ENCODE measurements around the gene PLEKHH2. TPM values are rescaled to one million over a fixed set of nuclear protein-coding genes. Genes with fewer than 3 reads are reported as not detected.
A peak's percentile ranks its signal among the peaks of the same experiment; 100 is the strongest.

Gene PLEKHH2
- total and polyA plus RNA-seq, 2 of the 13 experiments (the other 11 are each of a cell fraction or from before 2014, with no cell fraction given): 1.1 to 3.0 TPM

DNA sequence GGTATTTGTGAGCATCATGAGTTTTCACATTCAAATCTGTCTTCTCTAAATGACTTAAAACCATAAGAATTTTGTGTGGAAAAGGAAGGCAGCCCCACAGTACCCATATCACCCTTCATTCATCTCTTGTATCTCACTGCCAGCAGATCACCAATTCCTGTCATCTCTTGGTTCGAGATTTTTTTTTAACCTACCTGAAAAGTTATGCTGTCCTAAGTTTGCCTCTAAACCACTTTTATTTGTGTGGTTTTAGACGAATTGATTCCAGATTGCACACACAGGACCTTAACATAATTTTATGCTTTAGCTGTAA lies 169.6 kb downstream of the PLEKHH2 start (continued):
- TF ChIP-seq, protein P1, sequence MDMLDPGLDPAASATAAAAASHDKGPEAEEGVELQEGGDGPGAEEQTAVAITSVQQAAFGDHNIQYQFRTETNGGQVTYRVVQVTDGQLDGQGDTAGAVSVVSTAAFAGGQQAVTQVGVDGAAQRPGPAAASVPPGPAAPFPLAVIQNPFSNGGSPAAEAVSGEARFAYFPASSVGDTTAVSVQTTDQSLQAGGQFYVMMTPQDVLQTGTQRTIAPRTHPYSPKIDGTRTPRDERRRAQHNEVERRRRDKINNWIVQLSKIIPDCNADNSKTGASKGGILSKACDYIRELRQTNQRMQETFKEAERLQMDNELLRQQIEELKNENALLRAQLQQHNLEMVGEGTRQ (IDR thresholded peaks at IDR 0.05; ENCODE audit: low read depth, low read length): no peak
- TF ChIP-seq, protein P1 (CRISPR knock-in tag; IDR thresholded peaks at IDR 0.05; ENCODE audit: borderline replicate concordance): no peak
- no peak for TF ChIP-seq GTF3A (CRISPR knock-in tag; conservative IDR thresholded peaks at IDR 0.05)
- no peak for TF ChIP-seq FOSL2 (CRISPR knock-in tag; IDR thresholded peaks at IDR 0.05)
- no peak for TF ChIP-seq ZNF850 (CRISPR knock-in tag; conservative IDR thresholded peaks at IDR 0.05)
- no peak for TF ChIP-seq THYN1 (CRISPR knock-in tag; IDR thresholded peaks at IDR 0.05; ENCODE audit: borderline replicate concordance, low read depth)
- TF ChIP-seq, protein P2, sequence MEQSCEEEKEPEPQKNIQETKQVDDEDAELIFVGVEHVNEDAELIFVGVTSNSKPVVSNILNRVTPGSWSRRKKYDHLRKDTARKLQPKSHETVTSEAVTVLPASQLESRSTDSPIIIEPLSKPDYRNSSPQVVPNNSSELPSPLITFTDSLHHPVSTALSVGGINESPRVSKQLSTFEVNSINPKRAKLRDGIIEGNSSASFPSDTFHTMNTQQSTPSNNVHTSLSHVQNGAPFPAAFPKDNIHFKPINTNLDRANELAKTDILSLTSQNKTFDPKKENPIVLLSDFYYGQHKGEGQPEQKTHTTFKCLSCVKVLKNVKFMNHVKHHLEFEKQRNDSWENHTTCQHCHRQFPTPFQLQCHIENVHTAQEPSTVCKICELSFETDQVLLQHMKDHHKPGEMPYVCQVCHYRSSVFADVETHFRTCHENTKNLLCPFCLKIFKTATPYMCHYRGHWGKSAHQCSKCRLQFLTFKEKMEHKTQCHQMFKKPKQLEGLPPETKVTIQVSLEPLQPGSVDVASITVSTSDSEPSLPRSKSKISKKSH (CRISPR knock-in tag; IDR thresholded peaks at IDR 0.05; ENCODE audit: borderline replicate concordance): no peak
- TF ChIP-seq WIZ (CRISPR knock-in tag; IDR thresholded peaks at IDR 0.05): no peak
- TF ChIP-seq AGO2 (optimal IDR thresholded peaks at IDR 0.05; ENCODE audit: low read depth, low read length): no peak
- TF ChIP-seq GABPB1 (CRISPR knock-in tag; IDR thresholded peaks at IDR 0.05): no peak
- TF ChIP-seq HIVEP1 (CRISPR knock-in tag; IDR thresholded peaks at IDR 0.05): no peak
- TF ChIP-seq, protein P3, sequence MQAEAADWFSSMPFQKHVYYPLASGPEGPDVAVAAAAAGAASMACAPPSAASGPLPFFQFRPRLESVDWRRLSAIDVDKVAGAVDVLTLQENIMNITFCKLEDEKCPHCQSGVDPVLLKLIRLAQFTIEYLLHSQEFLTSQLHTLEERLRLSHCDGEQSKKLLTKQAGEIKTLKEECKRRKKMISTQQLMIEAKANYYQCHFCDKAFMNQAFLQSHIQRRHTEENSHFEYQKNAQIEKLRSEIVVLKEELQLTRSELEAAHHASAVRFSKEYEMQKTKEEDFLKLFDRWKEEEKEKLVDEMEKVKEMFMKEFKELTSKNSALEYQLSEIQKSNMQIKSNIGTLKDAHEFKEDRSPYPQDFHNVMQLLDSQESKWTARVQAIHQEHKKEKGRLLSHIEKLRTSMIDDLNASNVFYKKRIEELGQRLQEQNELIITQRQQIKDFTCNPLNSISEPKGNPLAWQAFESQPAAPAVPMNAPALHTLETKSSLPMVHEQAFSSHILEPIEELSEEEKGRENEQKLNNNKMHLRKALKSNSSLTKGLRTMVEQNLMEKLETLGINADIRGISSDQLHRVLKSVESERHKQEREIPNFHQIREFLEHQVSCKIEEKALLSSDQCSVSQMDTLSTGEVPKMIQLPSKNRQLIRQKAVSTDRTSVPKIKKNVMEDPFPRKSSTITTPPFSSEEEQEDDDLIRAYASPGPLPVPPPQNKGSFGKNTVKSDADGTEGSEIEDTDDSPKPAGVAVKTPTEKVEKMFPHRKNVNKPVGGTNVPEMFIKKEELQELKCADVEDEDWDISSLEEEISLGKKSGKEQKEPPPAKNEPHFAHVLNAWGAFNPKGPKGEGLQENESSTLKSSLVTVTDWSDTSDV (CRISPR knock-in tag; IDR thresholded peaks at IDR 0.05): no peak
- TF ChIP-seq, protein P4, sequence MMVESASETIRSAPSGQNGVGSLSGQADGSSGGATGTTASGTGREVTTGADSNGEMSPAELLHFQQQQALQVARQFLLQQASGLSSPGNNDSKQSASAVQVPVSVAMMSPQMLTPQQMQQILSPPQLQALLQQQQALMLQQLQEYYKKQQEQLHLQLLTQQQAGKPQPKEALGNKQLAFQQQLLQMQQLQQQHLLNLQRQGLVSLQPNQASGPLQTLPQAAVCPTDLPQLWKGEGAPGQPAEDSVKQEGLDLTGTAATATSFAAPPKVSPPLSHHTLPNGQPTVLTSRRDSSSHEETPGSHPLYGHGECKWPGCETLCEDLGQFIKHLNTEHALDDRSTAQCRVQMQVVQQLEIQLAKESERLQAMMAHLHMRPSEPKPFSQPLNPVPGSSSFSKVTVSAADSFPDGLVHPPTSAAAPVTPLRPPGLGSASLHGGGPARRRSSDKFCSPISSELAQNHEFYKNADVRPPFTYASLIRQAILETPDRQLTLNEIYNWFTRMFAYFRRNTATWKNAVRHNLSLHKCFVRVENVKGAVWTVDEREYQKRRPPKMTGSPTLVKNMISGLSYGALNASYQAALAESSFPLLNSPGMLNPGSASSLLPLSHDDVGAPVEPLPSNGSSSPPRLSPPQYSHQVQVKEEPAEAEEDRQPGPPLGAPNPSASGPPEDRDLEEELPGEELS (CRISPR knock-in tag; IDR thresholded peaks at IDR 0.05): peak; percentile 4; the same call in 1 of the 2 replicates
- TF ChIP-seq ZNF589 (CRISPR knock-in tag; conservative IDR thresholded peaks at IDR 0.05): no peak
- 0 out of 2 replicates have a peak, but pooled peaks have one; percentile 16 for TF ChIP-seq GFI1 (CRISPR knock-in tag; IDR thresholded peaks at IDR 0.05; ENCODE audit: borderline replicate concordance)
- no peak for TF ChIP-seq EEA1 (CRISPR knock-in tag; IDR thresholded peaks at IDR 0.05; ENCODE audit: borderline replicate concordance)
- TF ChIP-seq AKAP8 (CRISPR knock-in tag; IDR thresholded peaks at IDR 0.05): no peak
